CD4-positive, alpha-beta T cell treated with Interleukin-1 beta for 1 hour (primary cell): Measurements from ENCODE around the gene MYL5.
"Not testable (repeated sequence)": the region's sequence is repeated elsewhere in the genome, so short reads cannot be mapped to it uniquely, and the experiment has no call there.

Source experiments
- DNase-seq, 2 donors: peaks; one replicate each; pipeline ENCODE4 v3.0.0-alpha.2; 2020 to 2022

MYL5 gene

DNA sequence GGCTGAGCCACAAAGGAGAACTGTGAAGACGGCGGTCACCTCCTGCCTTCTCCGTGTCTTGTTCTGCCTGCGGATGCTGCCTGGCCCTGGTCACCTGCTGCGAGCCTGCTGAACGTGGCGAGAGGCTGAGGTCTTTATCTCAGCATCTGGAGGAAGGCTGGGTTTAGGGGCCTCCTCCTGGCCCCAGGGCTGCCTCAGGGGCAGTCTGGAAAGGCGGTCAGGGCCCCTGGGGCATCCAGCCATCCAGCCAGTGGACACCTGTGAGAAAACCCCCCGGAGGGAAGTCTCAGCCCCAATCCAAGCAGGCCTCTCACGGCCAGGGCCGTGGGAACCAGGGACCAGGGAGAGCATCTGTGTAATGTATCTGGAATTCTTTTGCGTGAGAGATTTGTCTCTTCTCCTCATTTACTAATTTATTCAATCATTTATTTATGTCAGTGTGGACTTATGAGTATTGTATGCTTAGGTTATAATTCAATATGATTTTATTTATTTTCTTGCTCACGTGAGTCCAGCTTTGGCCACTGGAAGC, 37.6 kb upstream of the MYL5 start:
- no peak for DNase-seq

DNA sequence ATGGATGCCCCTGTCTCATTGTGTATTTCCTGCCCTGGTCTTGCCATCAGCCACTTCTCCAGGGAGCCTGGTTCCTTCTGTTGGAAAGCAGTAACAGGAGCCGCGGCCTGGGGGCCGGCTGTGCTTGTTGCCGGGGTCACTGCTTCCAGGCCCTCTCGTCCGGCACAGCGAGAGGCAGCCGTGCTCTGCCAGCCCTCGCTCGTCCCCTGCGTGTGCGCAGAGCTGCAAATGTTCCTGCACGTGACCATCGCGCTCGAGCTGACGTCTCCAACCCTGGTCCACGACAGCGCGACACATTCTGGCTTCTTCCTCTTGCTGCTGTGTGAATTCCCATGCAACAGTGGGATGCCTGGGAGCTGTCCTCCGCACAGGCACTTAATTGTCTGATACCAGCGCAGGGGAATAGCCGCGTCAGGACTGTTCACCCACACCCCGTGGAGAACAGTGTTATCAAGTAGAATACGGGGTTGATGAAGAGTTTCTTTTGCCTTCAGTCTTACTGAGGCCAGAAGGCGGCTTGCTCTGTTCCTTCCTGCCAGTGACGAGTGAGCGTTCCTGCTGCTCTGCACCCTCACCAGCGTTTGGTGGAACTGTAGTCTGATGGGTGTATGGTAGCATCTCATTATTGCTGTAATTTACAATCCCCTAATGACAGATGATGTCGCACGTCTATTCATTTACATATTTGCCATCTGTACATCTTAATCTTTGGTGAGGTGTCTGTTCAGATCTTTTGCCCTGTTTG, 36.6 kb upstream of the MYL5 start:
- no peak for DNase-seq

DNA sequence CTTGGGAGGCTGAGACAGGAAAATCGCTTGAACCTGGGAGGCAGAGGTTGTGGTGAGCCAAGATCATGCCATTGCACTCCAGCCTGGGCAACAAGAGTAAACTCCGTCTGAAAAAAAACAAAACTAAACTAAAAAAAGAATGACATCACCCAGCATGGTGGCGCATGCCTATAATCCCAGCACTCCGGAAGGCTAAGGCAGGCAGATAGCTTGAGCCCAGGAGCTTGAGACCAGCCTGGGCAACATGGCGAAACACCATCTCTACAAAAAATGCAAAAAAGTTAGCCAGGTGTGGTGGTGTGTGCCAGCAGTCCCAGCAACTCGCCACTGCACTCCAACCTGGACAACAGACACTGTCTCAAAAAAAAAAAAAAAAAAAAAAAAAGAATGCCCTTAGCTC, 32.0 kb upstream of the MYL5 start:
- not testable (repeated sequence) for DNase-seq

DNA sequence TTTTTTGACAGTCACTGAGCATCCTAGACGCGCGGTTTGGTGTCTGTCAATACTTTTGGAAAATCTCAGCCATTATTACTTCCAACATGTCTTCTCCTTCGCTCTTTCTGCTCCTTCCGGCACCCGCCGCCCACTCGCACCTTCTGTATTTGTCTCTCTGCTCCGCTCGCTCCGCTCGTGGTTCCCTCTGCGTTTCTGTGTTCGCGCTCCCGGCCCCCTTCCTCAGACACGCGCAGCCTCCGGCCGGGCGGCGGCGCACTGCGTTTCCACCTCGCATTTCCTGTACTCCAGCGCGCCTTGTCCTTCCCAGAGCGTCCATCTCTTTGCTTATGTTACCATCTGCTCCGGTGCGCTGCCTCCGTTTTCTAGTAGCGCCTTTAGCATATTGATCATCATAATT, 27.9 kb upstream of the MYL5 start:
- no peak for DNase-seq

DNA sequence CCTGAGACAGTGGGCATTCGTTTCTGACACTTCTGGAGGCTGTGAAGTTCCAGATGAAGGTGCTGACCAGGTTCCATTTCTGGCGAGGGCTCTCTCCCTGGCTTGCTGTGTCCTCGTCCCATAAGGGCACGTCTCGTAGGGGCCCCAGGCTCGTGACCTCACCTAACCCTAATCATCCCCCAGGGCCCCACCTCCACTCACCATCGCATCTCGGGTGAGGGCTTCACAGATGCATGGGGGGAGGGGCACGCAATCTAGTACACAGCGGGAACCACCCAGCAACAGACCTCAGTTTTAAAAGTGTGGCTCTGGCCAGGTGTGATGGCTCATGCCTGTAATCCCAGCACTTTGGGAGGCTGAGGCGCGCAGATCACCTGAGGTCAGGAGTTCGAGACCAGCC, 26.9 kb upstream of the MYL5 start:
- DNase-seq, result no peak

DNA sequence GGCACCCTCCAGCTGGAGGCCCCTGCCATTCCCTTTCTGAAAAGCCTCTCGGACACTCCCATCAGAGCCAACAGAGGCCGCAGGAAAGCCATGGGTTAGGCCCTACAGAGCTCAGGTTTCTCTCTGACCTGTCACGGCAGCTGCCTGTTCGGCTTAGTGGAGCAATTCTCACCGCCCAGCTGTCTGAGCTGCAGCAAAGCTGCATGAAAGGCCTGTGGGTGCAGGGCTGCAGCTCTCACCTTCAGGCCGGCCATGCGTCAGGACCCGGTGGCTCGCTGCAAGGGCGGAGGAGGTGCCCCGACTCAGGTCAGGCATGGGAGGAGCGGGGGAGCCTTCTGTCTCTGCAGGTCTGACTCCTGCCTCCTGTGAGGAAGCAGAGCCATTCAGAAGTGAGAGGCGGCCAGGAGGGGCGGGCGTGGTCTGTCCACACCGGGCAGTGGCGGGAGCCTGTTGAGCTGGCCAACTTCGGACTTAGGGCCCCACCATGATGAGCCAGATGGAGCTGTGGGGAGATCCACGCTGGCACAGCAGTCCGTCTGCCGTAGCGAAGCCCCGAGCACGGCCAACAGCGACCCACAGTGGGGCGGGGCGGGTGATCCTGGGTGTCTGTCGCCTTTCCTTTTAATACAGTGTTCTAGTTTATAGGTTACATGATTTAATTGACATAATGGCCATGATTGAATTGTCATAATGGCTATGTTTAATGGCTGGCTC, 25.6 kb upstream of the MYL5 start:
- no peak for DNase-seq

DNA sequence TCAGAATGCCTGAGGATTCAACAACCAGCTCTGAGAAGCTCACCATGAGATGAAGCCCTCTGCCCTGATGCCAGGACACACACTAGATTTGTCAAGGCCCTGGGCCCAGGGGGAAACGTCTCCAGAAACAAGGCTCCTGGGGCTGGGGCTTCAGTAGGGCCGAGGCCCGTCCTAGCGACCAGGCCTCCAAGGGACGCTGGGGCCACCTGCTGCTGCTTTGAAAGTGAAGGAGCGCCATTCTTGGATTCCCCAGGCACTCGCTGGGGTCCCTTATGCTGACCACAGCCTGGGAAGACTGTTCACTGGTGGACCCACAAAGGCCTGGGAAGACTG, 25.1 kb upstream of the MYL5 start:
- no peak for DNase-seq

DNA sequence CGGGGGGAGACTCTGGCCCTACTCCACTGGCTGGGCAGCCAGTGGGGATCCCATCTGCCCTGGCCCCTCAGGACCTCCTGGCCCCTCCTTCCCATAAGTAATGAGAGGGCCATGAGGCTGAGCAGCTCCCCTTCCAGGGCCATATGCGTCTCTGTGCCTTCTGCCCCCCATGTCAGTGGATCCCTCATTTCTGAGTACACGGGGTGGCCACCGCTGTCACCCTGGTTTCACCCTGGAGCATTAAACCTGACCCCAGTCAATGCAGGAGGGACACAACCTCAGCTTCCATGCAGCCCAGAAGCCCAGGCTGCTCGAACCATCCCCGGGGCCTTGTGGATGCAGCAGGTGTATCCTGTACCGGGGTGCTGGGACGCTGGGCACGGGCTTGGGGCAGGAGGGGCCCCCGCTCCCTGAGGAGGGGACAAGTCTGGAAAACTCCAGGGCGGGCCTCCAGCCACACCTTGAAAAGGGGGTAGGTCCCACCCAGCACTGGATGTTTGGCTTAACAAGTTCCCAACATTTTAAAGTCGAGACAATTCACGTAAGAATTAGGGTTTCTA, 24.5 kb upstream of the MYL5 start:
- DNase-seq, result no peak

DNA sequence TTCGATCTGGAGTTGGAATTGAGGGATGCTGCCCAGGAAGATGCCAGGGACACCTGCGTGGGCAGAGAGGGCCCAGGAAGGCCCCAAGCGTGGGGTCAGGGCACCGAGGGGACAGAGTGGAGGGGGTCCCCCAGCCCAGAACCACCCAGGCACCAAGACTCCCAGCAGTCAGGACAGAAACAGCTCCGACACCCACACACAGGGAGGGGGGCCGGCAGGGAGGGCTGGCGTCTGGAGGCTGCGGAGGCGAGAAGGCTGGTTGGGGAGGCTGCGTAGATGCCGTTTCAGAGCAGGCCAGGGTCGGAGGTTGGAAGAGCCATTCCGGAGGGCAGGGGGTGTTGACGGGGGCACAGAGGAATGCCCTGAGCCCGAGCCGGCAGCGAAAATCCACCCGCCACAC, 23.9 kb upstream of the MYL5 start:
- DNase-seq, result no peak

DNA sequence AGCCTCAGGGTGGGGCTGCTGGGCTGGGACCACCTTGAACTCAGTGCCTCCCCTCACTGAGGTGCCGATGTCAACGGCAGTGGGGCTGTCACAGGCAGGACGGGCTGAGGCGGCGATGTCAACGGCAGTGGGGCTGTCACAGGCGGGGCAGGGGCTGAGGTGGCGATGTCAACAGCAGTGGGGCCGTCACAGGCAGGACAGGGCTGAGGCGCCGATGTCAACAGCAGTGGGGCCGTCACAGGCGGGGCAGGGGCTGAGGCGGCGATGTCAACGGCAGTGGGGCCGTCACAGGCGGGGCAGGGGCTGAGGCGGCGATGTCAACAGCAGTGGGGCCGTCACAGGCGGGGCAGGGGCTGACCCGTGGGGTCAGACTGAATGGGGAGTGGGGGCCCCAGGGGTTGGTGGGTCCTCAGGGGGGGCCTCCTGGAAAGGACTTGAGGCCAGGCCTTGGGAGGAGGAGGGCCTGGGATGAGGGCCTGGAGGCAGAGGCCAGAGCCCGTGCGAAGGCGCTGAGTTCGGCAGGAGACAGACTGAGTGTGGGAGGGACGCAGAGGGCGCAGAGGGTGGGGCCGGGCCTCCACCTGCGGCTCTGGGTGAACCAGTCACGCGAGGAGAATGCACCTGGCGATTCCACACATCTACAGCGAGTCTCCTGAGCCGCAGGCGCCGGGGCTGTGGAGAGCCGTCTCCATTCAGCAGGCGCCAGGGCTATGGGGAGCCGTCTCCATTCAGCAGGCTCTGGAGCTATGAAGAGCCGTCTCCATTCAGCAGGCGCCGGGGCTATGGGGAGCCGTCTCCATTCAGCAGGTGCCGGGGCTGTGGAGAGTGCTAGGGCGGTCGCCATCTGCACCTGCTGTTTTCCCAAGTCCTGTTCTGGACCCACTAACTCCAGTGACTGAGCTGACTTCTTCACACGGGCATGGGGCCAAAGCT, 23.1 kb upstream of the MYL5 start:
- DNase-seq, result no peak

DNA sequence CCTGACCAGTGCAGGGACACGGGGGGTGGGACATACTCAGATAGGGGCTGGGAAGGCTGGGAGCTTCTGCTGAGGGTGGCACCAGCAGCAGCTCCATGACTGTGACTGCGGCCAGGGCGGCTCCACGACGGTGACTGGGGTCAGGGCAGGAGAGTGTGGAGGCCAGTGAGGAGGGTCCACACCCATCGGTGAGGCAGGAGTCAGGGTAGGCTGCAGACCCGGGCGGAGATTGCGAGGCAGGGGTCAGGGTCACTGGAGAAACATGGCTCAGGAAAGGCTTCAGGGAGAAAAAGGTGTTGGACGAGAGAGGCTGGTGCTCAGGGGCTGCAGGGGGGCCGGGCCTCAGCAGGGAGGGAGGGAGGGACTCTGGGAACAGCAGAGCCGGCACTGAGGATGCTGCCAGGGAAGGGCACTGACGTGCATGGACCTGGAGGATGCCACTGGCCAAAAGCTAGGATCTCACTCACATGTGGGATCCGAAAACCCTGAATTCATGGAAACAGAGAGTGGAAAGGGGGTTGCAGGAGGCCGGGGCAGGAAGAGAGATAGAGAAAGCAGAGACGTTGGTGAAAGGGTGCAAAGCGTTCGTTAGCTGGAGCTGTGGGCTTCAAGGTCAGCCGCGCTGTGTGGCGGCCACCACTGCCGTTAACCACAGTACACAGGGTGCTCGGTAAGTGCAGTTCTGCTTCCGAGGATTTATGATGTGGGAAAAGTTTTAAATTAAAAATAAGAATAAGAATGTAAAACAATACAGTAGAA, 22.3 kb upstream of the MYL5 start:
- no peak for DNase-seq

DNA sequence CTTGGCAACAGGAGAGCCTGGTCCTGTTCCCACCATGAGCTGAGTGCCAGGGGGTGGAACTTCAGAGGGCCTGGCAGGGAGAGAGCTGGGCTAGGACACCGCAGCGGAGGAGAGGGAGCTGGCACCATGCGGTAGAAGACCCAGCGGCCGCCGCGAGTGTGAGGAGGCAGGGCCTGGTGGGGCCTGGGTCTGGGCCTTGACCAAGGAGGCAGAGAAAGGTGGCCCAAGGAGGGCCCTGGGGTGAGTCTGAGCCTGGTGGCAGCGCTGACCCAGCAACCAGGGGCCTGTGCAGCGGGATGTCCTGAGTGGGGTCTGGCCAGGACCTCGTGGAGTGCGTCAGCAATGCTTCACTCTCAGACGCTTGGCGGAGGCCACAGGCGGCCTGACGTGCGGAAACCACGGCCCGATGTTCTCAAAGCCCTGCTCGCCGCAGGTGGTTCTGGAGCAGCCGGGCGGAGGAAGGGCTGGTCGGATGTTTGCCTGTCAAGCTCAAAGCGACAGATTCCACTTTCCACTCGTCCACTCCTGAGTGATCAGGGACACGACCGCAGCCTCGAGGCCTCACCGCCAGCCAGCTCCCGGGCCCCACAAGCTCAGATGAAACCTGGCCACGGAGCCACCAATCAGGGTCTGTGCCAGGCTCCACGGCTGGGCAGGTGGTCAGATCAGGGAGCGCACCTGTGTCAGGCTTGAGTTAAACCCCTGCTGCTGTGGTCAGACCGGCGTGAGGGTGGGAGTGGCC, 21.1 kb upstream of the MYL5 start:
- no peak for DNase-seq

DNA sequence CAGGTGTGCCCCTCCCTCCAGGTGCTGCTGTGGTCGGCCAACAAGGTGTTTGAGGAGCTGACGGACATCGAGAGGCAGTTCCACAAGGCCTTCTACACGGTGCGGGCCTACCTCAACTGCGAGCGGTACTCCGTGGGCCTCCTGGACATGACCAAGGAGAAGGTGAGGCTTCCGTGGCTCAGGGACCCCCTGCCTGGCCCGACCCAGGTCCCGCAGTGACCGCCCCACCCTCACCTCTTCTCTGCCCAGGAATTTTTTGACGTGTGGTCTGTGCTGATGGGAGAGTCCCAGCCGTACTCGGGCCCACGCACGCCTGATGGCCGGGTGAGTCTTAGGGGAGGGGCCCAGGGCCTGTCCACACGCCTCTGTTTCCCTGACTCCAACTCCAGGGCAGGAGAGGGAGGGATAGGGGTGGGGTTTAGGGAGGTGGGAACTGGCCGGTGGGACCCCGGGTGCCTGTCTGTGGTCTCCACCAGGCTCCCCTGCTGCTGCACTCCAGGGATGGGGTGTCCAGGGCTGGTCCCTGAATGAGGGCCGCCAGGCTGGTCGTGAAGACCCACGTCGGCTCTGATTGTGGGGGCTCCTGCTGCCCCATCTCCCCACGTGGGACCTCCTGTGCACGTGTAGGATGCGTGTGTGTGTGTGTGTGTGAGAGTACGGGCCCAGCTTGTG, 20.4 kb upstream of the MYL5 start:
- DNase-seq, result no peak

DNA sequence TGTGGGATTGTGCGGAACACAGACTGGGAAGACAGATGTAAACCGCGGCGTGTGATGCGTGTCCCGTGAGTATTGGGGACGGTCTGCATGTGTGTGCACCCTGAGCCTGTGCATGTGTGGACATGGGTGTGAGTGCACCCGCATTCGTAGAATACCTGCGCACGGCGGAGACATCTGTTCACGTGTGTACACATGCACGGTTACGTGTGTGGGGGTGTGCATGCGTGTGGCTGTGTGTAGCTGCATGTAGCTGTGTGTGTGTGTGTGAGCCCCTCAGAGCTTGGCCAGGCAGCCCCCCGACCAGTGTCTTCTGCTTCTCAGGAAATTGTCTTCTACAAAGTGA, 19.9 kb upstream of the MYL5 start:
- no peak for DNase-seq

DNA sequence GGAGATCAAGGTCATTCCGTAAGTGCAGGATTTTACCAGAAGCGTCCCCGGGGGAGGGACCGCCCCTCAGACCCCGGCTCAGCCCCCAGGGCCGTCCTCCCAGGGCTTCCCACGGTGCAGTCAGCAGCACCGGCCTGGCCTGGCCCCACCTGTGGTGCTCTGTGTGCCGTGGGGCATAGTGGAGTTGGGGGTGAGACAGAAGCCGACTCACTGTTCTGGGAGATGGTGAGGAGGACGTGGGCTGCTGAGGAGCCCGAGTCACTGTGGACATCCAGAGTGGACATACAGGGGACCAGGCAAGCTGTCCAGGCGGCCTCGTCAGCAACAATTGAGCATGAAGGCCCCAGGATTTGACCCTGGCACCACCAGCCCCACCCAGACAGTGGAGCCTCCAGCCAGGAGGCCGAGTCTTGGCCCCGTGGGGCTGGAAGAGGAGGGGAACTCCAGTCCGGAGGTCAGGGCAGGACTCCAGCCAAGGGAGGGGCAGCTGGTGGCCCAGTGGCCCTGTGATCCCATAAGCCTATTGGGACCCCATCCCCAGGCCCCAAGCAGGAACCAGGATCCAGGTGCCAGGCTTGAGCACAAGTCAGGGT, 19.4 kb upstream of the MYL5 start:
- DNase-seq, result no peak

DNA sequence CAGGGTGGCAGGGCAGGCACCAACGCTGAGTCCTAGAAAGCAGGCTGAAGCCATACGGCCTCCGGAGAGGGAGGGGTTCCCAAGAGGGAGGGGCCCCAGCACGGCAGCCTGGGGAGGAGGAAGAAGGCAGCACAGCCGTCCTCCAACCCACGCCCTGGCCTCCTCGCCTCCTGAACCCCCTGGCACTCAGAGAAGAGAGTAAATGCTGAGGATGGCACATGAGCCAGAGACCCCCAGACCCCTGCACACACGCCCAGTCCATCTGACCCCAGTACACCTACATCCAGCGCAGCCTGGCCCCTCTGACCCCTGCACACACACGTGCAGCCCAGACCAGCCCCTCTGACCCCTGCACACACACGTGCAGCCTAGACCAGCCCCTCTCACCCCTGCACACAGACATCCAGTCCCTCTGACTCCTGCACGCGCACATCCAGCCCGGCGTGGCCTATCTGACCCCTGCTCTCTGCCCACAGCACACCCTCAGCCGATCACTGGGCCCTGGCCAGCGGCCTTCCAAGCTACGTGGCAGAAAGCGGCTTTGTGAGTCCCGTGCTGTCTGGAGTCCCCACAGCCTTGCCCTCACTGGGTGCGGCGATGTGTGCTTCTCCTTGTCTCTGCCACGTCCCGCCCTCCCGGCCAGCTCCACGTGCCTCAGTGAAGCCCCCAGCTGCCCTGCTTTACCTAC, 18.7 kb upstream of the MYL5 start:
- DNase-seq, result no peak

DNA sequence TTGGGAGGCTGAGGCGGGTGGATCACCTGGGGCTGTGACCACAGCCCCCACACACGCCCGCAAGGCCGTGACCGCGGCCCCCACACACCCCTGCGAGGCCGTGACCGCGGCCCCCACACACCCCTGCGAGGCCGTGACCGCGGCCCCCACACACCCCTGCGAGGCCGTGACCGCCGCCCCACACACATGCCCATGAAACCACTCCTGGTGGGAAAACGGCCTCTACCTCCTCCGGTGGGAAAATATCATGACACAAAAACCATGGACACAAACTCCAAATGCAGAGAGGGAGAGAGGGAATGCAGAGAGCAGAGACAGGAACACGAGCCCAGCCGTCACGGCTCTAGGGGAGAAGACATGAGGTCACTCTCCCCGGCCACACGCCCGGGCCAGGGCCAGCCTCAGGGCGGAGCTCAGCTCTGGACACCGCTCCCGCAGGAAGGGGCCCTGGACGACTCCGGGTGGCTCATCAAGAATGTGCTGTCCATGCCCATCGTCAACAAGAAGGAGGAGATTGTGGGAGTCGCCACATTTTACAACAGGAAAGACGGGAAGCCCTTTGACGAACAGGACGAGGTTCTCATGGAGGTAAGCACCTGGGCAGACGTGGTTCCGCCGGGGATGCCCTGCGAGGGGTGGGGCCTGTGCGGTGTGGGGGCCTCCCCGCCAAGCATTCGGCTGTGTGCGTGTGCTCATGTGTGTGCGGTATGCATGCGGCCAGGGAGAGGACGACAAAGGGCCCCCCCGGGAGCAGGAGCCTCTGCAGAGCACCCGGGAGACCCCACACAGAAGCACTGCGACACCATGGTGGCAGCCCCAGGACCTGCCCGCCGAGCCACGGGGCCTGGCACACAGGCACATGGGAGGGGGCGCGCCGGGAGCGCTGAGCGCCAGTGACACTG, 17.7 kb upstream of the MYL5 start:
- no peak for DNase-seq

DNA sequence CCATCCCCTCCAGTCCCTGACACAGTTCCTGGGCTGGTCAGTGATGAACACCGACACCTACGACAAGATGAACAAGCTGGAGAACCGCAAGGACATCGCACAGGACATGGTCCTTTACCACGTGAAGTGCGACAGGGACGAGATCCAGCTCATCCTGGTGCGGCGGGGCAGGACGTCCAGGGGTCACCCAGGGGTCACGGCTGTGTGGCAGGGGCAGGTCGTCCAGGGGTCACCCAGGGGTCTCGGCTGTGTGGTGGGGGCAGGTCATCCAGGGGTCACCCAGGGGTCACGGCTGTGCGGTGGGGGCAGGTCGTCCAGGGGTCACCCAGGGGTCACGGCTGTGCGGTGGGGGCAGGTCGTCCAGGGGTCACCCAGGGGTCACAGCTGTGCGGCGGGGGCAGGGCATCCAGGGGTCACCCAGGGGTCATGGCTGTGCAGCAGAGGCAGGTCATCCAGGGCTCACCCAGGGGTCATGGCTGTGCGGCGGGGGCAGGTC, 17.0 kb upstream of the MYL5 start:
- DNase-seq, result no peak
